Measurements from ENCODE around the gene CCDC157.

GRCh38 chr22:30309951-30310741, 46.7 kb upstream of the CCDC157 start:
- TF ChIP-seq CTCF (IDR thresholded peaks at IDR 0.05) = no peak
- TF ChIP-seq ZFX (IDR thresholded peaks at IDR 0.05; ENCODE audit: borderline replicate concordance) = no peak
